GM18520 (cell line): ENCODE data around the gene OR10H2.
"Not testable (repeated sequence)": the region's sequence is repeated elsewhere in the genome, so short reads cannot be mapped to it uniquely, and the experiment has no call there.

Source experiments
- ATAC-seq: cut with Tn5 transposase; IDR thresholded peaks from one replicate; pipeline ENCODE4 v1.9.1; 2021; ENCODE audit not compliant: unreplicated experiment

OR10H2 gene

GRCh38 chr19:15759962-15760565 lies 32.2 kb downstream of the OR10H2 start:
- no peak for ATAC-seq

GRCh38 chr19:15769586-15769985 lies 41.8 kb downstream of the OR10H2 start:
- no peak for ATAC-seq

- ATAC-seq, result not testable (repeated sequence)
Observed at GRCh38 chr19:15774159-15774558, 46.3 kb downstream of the OR10H2 start.

GRCh38 chr19:15775249-15775648 lies 47.4 kb downstream of the OR10H2 start:
- no peak for ATAC-seq

- ATAC-seq, result no peak
Observed at GRCh38 chr19:15776264-15776663, 48.4 kb downstream of the OR10H2 start.

GRCh38 chr19:15776991-15777970 lies 49.5 kb downstream of the OR10H2 start:
- no peak for ATAC-seq
